ENCODE results near the gene PRDM9.
"Not testable (repeated sequence)": the region's sequence is repeated elsewhere in the genome, so short reads cannot be mapped to it uniquely, and the experiment has no call there.

PRDM9 gene

DNA sequence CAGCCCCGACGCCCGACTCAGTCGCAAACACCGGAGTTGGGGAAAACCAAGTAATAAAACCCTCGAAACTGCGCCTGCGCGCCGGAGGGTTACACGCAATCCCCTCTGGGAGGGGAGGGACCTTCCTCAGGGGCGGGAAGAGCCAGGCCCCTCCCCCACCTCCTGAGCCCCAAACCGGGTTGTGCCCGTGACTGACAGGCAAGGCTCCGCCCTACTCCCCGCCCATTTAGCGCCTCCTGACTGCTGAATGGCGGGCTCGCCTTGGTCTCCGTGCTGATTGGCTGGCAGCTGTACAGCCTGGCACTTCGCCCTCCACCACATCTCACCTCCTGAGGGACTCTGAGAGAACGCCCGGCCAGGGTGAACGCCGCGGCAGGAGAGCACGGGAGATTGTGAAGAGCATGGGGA lies at the start of gene PRDM9:
TSS of gene PRDM9 (plus strand) at position 332 of the 408 bp plus-strand sequence. CDS start 1,425 bp downstream, outside the sequence.
- DNase-seq, result no peak

DNA sequence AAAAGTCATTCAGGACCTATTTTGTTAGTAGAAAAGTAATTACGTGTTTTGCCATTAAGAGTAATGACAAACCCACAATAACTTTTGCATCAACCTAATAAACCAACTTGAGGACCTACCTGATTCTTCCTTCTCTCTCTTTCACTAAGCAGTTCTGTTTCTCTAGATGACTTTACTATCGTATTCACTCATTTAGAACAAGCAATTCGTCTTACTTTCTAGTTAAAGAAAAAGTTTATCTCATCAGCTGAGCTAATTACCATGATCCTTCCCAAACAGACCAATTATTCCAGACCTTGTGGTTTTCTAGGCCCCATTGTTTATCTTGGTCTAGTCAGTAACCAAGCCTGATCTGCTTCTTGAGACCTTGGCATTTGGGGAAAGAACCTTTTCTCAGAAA lies 49.6 kb upstream of the PRDM9 start:
- DNase-seq, result no peak

GRCh38 chr5:23459214-23459613 lies 48.2 kb upstream of the PRDM9 start:
- DNase-seq, result no peak

DNA sequence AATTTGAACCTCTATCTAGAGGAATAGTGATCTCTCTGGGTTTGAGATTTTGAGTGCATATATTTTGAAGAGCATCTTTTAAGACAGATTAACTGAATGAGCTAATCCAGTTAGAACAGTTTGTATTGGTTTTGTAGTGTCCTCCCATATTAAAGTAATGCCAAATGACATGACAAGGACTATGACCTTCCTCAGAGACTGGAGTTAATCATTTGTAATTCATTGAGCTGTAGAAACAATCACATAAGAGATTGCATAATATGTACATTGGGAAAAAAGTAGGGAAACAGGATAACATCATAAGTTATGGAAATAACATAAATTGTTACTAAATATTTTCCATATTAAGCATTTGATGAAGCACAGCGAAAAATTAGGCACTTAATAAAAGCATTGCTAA lies 45.8 kb upstream of the PRDM9 start:
- DNase-seq, result no peak

GRCh38 chr5:23466401-23466912 lies 41.0 kb upstream of the PRDM9 start:
- DNase-seq, result no peak

- DNase-seq, result no peak
Observed at GRCh38 chr5:23468658-23469057, 38.8 kb upstream of the PRDM9 start.

DNA sequence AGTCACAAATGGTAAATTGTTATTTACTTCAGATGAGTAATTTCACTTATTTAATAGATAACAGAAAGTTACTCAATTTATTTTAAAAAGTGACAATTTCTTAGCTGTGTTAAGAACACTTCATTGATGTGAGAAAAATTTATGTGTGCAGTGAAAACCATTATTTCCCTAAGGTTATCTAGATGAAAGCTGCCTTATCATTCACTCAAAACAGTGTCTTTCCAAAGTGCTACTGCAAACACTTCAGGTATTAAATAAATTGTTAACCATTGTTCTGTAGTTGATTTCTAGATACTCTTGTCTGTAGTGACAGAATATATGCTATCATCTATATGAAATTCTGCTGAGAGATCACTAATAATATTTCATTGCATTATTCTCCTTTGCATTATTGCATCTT lies 33.5 kb upstream of the PRDM9 start:
- DNase-seq, result no peak

GRCh38 chr5:23474315-23474714 lies 33.1 kb upstream of the PRDM9 start:
- DNase-seq, result no peak

GRCh38 chr5:23476580-23476979 lies 30.8 kb upstream of the PRDM9 start:
- no peak for DNase-seq

DNA sequence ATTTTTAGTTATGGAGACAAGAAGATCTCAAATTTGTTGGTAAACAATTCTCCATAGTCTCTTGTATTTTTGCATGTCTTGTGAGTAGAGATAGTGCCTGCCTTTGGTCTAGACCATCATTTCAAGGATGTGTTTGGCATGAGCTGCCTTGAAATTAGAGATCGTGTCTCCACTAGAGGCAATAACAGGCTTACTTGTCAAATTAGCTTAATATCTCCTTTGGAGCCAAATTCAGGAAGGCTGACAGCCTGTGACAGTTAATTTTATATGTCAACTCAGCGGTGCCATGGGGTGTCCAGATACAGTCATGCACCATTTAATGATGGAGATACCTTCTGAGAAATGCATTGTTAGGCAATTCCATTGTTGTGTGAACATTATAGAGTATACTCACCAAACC lies 24.8 kb upstream of the PRDM9 start:
- no peak for DNase-seq

DNA sequence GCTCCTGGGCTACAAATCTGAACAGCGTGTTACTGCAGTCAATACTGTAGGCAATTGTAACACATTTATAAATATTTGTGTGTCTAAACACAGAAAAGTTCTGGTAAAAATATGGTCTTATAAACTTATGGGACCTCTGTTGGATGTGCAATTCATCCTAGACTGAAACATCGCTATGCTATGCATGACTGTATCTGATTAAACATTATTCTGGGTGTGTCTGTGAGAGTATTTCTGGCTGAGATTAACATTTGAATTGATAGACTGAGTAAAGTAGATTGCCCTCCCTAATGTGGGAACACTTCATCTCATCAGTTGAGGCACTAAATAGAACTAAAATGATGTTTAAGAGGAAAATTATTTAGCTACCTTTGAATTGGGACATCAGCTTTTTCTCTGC lies 24.3 kb upstream of the PRDM9 start:
- DNase-seq, result no peak

DNA sequence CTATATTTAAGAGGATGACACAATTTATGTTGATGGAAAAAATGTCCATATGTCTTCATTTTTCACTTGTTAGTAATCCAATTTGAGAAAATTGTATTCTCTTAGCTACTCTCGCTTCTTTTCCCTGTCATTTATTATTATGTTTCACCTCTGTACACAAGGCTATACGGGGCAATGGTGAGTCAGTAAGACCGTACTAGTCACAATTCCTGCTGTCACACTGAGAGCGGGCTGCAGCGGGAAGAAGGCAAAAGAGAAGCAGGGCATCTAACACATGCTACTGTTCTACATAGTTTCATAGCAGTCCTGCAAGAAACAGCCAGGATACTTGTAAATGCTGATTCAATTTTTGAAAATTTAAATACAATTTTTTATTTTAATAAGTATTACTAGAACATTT lies 23.3 kb upstream of the PRDM9 start:
- no peak for DNase-seq

- not testable (repeated sequence) for DNase-seq
Observed at GRCh38 chr5:23486227-23486626, 21.2 kb upstream of the PRDM9 start.

DNA sequence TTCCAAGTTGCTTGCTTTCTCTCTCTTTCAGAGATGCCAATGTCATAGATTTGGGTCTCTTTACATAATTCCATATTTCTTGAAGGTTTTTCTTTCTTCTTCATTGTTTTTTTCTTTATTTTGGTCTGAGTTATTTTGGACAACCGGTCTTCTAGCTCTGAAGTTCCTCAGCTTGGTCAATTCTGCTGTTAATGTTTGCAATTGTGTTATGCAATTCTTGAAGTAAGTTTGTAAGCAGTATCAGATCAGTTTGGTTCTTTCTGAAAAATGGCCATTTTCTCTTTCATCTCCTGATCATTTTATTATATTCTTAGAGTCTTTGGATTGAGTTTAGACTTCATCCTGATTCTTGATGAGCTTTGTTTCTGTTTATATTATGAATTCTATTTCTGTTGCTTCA lies 16.4 kb upstream of the PRDM9 start:
- no peak for DNase-seq

GRCh38 chr5:23494558-23494957 lies 12.9 kb upstream of the PRDM9 start:
- no peak for DNase-seq

GRCh38 chr5:23496576-23496975 lies 10.8 kb upstream of the PRDM9 start:
- no peak for DNase-seq

DNA sequence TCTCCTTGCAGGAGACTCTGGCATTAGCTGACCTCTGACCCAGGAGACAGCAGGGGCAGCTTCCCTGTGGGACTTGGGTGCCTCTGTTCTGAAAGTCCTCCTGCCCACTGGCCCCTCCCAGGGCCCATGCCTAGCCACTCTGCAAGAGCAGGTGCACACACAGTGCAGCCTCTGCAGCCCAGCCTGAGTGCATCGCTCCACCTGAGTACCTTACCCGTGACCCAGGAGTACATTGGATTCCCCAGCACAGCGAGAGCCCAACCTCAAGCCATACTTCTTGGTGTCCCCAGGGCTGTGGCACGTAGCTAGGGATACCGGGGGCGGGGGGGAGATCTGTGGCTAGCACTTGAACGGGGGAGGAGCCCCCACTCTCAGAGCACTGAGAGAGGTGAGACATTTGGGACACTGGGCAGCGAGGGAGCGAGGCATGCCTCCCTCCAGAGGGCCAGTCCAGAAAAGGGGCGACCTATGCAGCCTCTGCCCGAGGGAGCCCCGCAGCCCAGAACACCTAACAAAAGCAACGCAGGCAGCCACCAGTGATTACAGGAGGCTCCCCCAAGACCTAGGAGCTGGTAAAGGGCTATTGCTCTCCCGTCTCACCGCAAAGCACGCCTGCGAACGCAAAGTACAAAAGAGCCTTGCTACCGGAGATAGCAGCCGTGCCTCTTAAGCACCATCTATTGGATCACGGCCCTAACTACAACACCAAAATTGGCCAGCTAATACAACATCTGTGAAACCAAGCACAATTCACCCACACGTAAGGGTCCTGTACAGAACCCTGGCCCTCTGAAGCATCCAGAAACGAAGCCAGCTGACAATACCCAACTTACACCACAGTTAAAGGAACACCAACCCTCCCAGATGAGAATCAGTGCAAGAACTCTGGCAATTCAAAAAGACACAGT lies 826 bp upstream of the PRDM9 start:
- no peak for DNase-seq

DNA sequence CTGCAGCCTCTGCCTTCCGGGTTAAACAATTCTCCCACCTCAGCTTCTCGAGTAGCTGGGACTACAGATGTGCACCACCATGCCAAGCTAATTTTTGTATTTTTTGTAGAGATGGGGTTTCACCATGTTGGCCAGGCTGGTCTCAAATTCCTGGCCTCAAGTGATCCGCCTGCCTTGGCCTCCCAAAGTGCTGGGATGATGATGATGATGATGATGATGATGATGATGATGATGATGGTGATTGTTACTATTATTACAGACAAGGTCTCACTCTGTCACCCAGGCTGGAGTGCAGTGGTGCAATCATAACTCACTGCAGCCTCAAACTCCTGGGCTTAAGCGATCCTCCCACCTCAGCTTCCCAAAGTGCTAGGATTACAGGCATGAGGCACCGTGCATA lies 3.0 kb downstream of the PRDM9 start:
- not testable (repeated sequence) for DNase-seq

GRCh38 chr5:23522553-23522952 lies 15.1 kb downstream of the PRDM9 start:
- no peak for DNase-seq

GRCh38 chr5:23523031-23523430 lies 15.6 kb downstream of the PRDM9 start:
- DNase-seq, result no peak

DNA sequence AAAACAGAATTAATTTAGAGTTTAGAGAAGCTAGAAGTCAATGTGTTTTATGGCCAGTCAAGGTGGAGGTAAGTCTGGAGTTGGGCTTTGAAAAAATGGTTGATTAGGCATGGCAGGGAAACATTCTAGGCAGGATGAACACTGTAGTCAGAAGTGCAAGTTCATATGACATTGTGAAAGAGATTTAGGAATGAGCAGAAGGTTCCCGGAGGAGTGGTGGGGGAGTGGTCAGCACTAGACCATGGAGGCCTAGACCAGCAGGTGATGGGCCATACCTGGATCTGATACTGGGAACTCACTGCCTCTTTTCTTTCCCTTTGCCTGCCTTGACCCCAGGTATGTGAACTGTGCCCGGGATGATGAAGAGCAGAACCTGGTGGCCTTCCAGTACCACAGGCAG lies 16.6 kb downstream of the PRDM9 start:
- no peak for DNase-seq

GRCh38 chr5:23525751-23526150 lies 18.3 kb downstream of the PRDM9 start:
- no peak for DNase-seq

GRCh38 chr5:23526616-23527015 lies 19.2 kb downstream of the PRDM9 start:
- not testable (repeated sequence) for DNase-seq

- not testable (repeated sequence) for DNase-seq
Observed at GRCh38 chr5:23527216-23527920, 20.0 kb downstream of the PRDM9 start.
